Stimulated activated naive CD4-positive, alpha-beta T cell (primary cell): ENCODE data around the gene RBP3.

ENCODE experiments used
- DNase-seq, 6 experiments: peaks; one replicate each; lab custom pipeline; 2025; lab: John Stamatoyannopoulos, UW

The RBP3 gene

GRCh38 chr10:47357911-47358310 lies 9.7 kb downstream of the RBP3 start:
- DNase-seq: no peak

- DNase-seq: no peak
Observed at GRCh38 chr10:47358457-47358856, 10.3 kb downstream of the RBP3 start.

GRCh38 chr10:47359101-47359500 lies 10.9 kb downstream of the RBP3 start:
- no peak for DNase-seq

- DNase-seq: no peak
Observed at GRCh38 chr10:47359626-47360418, 11.7 kb downstream of the RBP3 start.

- no peak for DNase-seq
Observed at GRCh38 chr10:47360419-47361040, 12.4 kb downstream of the RBP3 start.

GRCh38 chr10:47361293-47361692 lies 13.1 kb downstream of the RBP3 start:
- DNase-seq: no peak

- DNase-seq: no peak
Observed at GRCh38 chr10:47362199-47362598, 14.0 kb downstream of the RBP3 start.

GRCh38 chr10:47363781-47364180 lies 15.6 kb downstream of the RBP3 start:
- no peak for DNase-seq

- DNase-seq: no peak
Observed at GRCh38 chr10:47364366-47364765, 16.2 kb downstream of the RBP3 start.

GRCh38 chr10:47364911-47365310 lies 16.7 kb downstream of the RBP3 start:
- no peak for DNase-seq

- no peak for DNase-seq
Observed at GRCh38 chr10:47365431-47366180, 17.4 kb downstream of the RBP3 start.

GRCh38 chr10:47366181-47366631 lies 18.0 kb downstream of the RBP3 start:
- DNase-seq: no peak

GRCh38 chr10:47366731-47367460 lies 18.7 kb downstream of the RBP3 start:
- DNase-seq: no peak

- no peak for DNase-seq
Observed at GRCh38 chr10:47367646-47368045, 19.5 kb downstream of the RBP3 start.

GRCh38 chr10:47368431-47369180 lies 20.4 kb downstream of the RBP3 start:
- no peak for DNase-seq

- DNase-seq: no peak
Observed at GRCh38 chr10:47369251-47369894, 21.2 kb downstream of the RBP3 start.

GRCh38 chr10:47370015-47370767 lies 22.0 kb downstream of the RBP3 start:
- no peak for DNase-seq

GRCh38 chr10:47370878-47371277 lies 22.7 kb downstream of the RBP3 start:
- DNase-seq: no peak

- no peak for DNase-seq
Observed at GRCh38 chr10:47371629-47372485, 23.7 kb downstream of the RBP3 start.
